H1 (cell line): ENCODE data around the gene REG4. TPM values are rescaled to one million over a fixed set of nuclear protein-coding genes. Genes with fewer than 3 reads are reported as not detected.
A peak's percentile ranks its signal among the peaks of the same experiment; 100 is the strongest.

Experiments used
- BRCA1 ChIP-seq: IDR thresholded peaks from 2 replicates; pipeline ENCODE4 v1.6.1; 2012; ENCODE audit warnings: low read depth, low read length, improper control_type of control experiment
- HDAC6 ChIP-seq: IDR thresholded peaks from one replicate; pipeline ENCODE4 v1.7.1; 2012; ENCODE audit warnings: low read depth, mild to moderate bottlenecking, inconsistent platforms, low read length, moderate library complexity
- PHF8 ChIP-seq: fragments of 200-600 bp; sonication (generic); conservative IDR thresholded peaks from 2 replicates; pipeline ENCODE4 v1.7.1; 2012; ENCODE audit warnings: low read depth, mild to moderate bottlenecking, inconsistent platforms, low read length, moderate library complexity
- POLR2AphosphoS5 ChIP-seq: IDR thresholded peaks from 2 replicates; pipeline ENCODE4 v1.6.1; 2011; ENCODE audit warnings: low read depth, low read length
- RAD21 ChIP-seq, 2 experiments: IDR thresholded peaks in 1 of 2; conservative IDR thresholded peaks in 1 of 2; 2 replicates each; pipeline ENCODE4 v1.6.1; 2011; ENCODE audit warnings: low read depth in 2 of 2, low read length in 2 of 2, improper control_type of control experiment in 1 of 2, inconsistent platforms in 1 of 2, mild to moderate bottlenecking in 1 of 2, moderate library complexity in 1 of 2
- RNF2 ChIP-seq: fragments of 200-900, 300-1000 bp; sonication (generic); IDR thresholded peaks from 2 replicates; pipeline ENCODE4 v1.7.1; 2016; ENCODE audit warnings: borderline replicate concordance, low read depth, mild to moderate bottlenecking, antibody characterized with exemption, low read length; ENCODE audit not compliant: poor library complexity, severe bottlenecking; ENCODE audit errors: missing control alignments
- polyA plus RNA-seq, 7 experiments: library from polyadenylated mRNA; depleted of rRNA in 3 of 7; stranded (reverse) in 5 of 7; unstranded in 2 of 7; fragments of >200 nt in 5 of 7; fragments of 200-250 nt in 2 of 7; gene quantifications; 1 replicate in 5 of 7; 2 replicates in 1 of 7; 4 replicates in 1 of 7; pipeline versions ENCODE4 v1.2.1 to v1.2.3, GENCODE V29; 2011 to 2013; ENCODE audit warnings: missing spikeins in 2 of 7, mixed read lengths in 2 of 7
- total RNA-seq: library from RNA; stranded (reverse); fragmentation: NEBNext Ultra II Directional; extraction: Animal tissue kit (Norgen Biotek cat#: 25700); gene quantifications from 2 replicates; pipeline ENCODE4 v1.2.1, GENCODE V29; 2021

Gene REG4
- total and polyA plus RNA-seq, 2 of the 8 experiments (the other 6 are each of a cell fraction or from before 2014, with no cell fraction given), result not detected

DNA sequence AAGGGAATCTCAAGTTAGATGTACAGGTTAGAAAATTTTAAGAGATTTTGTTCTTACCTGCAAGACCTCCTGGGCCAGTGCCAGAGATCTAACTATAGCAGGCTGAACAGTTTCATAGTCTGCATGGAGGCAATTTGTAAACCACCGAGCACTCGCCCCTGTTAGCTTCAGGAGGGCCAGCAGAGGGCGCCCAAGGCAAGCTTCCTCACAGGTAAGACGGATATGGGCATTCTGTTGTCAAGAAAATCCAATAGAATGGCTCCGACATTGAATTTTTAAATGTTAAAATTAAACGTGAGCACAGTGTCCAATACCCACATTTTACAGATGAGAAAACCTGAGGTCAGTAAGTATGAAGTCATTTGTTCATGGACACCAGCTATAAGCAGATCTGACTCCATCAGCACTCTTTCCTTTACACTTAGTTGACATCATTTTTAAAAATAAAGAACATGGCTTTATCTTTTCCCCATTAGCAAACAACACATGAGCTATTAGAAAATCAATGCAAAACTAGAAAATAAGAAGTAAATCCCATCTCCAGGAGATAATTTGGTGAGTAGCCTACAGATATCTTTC, 2.2 kb downstream of the REG4 start (continued):
- TF ChIP-seq POLR2AphosphoS5, result no peak
- TF ChIP-seq HDAC6, result no peak
- peak; percentile 71 to 78 for TF ChIP-seq RAD21 (IDR thresholded peaks at IDR 0.05 in 1 of 2, conservative IDR thresholded peaks at IDR 0.05 in 1 of 2; ENCODE audit: low read depth in 2 of 2, low read length in 2 of 2)
- no peak for TF ChIP-seq PHF8
- TF ChIP-seq RNF2, result no peak
- no peak for TF ChIP-seq BRCA1
